Left renal cortex interstitium (tissue), 4 donors: ENCODE measurements around the gene SPTSSA. TPM values are rescaled to one million over a fixed set of nuclear protein-coding genes. Genes with fewer than 3 reads are reported as not detected.

Source experiments
- DNase-seq, 4 donors: peaks; one replicate each; pipeline ENCODE4 v3.0.0-alpha.2; 2013; ENCODE audit warnings: low read depth in 4 of 4, low spot score in 2 of 4, missing footprints in 1 of 4
- polyA plus RNA-seq, 4 donors: library from polyadenylated mRNA; unstranded; fragments of 120-200 nt; gene quantifications; one replicate each; pipeline ENCODE4 v1.2.1, GENCODE V29; 2013; ENCODE audit not compliant: insufficient read length in 4 of 4

SPTSSA gene
- polyA plus RNA-seq, 4 donors, result 25.1 to 35.5 (median 34.3) TPM

GRCh38 chr14:34474187-34474679 lies 12.2 kb upstream of the SPTSSA start:
- DNase-seq, result no peak

- no peak for DNase-seq
Measured at GRCh38 chr14:34472706-34473279, 10.8 kb upstream of the SPTSSA start.

- no peak for DNase-seq
Measured at GRCh38 chr14:34470319-34470718, 8.3 kb upstream of the SPTSSA start.

GRCh38 chr14:34466691-34467090 lies 4.7 kb upstream of the SPTSSA start:
- DNase-seq, result no peak

- no peak for DNase-seq
Measured at GRCh38 chr14:34465069-34465859, 3.2 kb upstream of the SPTSSA start.

- DNase-seq, result no peak
Measured at GRCh38 chr14:34463598-34463961, 1.5 kb upstream of the SPTSSA start.

GRCh38 chr14:34461334-34462131 lies 507 bp downstream of the SPTSSA start:
- DNase-seq, result peak in 3 of 4 donors; percentile 37 to 61 (median 53)

GRCh38 chr14:34460841-34461240 lies 1.2 kb downstream of the SPTSSA start:
- DNase-seq, result peak in 1 of 4 donors; percentile 7

GRCh38 chr14:34460295-34460694 lies 1.7 kb downstream of the SPTSSA start:
- DNase-seq, result no peak

GRCh38 chr14:34457186-34457585 lies 4.9 kb downstream of the SPTSSA start:
- no peak for DNase-seq

GRCh38 chr14:34453226-34453625 lies 8.8 kb downstream of the SPTSSA start:
- no peak for DNase-seq

GRCh38 chr14:34452258-34452822 lies 9.7 kb downstream of the SPTSSA start:
- DNase-seq, result no peak

GRCh38 chr14:34450958-34451357 lies 11.1 kb downstream of the SPTSSA start:
- DNase-seq, result no peak

- DNase-seq, result no peak
Measured at GRCh38 chr14:34450542-34450915, 11.5 kb downstream of the SPTSSA start.

GRCh38 chr14:34449819-34450541 lies 12.1 kb downstream of the SPTSSA start:
- DNase-seq, result no peak

GRCh38 chr14:34439090-34439489 lies 22.9 kb downstream of the SPTSSA start:
- no peak for DNase-seq

GRCh38 chr14:34438438-34438837 lies 23.6 kb downstream of the SPTSSA start:
- no peak for DNase-seq

- no peak for DNase-seq
Measured at GRCh38 chr14:34437729-34438080, 24.3 kb downstream of the SPTSSA start.

- no peak for DNase-seq
Measured at GRCh38 chr14:34436960-34437728, 24.9 kb downstream of the SPTSSA start.
